HG03565 (cell line): ENCODE measurements around the gene IDH3A.
A peak's percentile ranks its signal among the peaks of the same experiment; 100 is the strongest.

ENCODE experiments used
- ATAC-seq: cut with Tn5 transposase; IDR thresholded peaks from one replicate; pipeline ENCODE4 v1.9.1; 2021; ENCODE audit warnings: mild to moderate bottlenecking, moderate library complexity; ENCODE audit not compliant: unreplicated experiment

IDH3A gene

DNA sequence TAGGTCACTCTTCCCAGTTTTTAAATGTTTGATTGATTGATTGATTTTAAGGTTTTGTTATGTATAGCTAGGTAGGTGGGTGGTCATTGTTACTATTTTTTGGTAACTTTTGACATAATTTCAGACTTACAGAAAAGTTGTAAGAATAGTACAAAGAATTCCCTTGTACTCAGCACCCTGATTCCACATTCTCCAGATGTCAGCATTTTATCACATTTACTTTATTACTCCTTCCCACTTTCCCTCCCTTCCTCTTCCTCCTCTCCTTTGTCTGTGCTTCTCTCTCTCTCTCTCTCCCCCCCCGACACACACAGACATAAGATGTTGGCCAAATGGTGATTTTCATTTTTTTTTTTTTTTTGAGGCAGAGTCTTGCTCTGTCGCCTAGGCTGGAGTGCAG, 14.8 kb downstream of the IDH3A start:
- ATAC-seq: no peak

GRCh38 chr15:78167227-78167888, 18.2 kb downstream of the IDH3A start:
- peak; percentile 61 for ATAC-seq

DNA sequence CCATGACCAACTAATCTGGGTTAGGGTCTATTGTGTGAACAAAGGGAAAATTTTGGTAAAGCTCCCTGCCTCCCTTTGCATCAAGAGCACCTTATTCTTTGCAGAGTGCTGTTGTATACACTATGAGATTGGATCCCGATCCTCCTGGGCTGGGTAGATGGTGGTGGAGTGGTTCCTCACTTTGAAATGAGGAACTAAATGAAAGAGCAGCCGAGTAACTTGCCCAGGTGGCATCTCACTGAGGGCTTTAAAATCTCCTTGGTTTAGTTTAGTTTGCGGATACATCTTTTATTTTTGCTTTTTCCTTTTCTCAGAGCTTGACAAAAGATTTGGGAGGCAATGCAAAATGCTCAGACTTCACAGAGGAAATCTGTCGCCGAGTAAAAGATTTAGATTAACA, 19.4 kb downstream of the IDH3A start:
- ATAC-seq: no peak

DNA sequence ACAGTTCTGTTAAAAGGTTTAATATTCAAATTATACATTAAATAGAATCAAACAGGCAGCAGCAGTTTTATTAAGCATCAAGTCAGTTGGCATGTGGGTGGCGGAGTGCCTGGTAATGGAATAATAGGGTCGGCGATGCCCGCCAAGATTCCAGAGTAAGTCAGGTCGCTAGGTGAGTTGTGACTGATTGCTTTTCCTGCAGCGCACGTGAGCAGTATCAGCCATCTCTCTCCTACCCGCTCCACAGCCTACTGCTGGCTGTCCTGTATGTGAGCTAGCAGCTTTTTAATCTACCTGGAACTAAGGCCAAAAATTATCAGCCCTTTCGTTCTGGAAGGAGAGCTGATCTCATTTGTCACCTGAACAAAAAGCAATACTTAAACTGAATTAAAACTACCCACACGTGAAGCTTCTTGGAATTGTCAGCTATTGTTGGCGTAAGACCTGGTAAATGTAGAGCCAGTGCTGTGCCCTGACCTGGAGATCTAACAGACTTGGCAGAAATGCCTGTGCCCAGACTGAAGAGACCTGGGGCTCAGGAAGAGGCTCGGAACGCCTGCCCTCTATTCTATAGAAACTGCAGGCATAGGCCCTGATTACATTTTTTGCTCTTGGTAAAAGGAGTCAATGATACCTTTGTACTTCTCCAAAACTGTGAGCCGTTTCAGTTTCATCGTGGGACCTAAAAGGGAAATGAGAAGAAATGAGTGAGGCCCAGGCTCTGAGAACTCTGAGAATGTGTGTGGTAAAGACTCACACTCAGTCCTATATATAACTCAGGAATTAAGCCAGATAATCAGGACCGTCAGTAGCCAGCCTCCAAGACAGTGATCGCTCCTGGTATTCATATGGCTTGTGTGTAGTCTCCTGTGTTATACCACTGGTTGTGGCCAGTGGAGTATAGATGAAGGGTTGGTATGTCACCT, 21.9 kb downstream of the IDH3A start:
- ATAC-seq: no peak

- no peak for ATAC-seq
These were observed 22.8 kb downstream of the IDH3A start for GRCh38 chr15:78171864-78172472.

DNA sequence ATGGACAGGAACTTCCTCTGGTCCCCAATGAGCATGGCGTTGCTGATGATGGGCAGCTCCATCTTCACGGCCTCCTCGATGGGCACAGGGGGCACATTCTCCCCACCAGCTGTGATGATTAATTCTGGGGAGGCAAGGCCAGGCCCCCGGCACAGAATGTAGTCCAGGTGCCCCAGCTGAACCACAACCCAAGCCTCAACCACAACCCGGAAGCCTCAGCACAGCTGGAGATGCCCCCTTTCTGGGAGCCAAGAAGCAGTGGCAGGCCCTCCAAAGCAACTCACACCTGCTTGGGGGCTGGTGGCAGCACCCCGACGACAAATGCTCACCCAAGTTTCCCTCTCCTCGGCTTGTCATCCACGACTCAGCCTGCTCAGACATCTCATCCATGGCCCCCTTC, 25.2 kb downstream of the IDH3A start:
- no peak for ATAC-seq

DNA sequence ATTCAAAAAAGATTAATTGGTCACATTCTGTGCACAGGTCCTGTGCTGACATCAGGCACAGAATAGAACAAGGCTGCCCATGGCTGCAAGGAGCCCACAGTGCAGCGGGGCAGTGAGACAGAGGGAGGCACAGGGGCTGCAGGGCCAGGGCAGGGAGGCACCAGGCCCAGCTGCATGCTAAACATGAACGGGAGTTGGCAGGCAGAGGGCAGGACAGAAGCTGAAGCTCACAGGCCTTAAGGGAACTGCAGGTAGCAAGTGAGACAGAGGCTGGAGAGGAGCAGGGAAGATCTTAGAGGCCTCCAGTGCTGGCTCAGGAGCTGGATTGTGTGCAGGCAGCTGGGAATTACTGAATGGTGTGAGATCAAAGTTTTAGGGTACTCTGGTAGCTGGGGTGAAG, 26.2 kb downstream of the IDH3A start:
- ATAC-seq: no peak

DNA sequence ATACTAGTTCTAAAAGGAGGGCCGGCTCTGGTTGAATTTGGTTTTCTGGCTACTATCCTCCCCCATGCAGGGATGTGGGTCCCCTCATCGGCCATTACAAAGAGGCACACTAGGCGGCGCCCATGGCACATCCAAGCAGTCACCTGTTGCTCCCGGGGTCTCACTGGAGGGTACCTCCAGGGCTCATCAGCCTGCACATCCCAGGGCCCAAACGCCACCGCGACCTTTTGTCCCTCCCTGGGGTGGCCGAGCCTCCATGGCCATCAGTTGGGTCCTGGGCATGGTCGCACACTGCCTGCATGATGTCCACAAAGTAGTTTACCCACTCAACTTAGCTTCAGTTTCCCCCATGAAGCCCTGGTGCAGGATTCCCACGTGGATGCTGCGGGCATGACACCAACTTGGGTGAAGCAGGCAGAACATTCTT, 28.3 kb downstream of the IDH3A start:
- ATAC-seq: no peak

DNA sequence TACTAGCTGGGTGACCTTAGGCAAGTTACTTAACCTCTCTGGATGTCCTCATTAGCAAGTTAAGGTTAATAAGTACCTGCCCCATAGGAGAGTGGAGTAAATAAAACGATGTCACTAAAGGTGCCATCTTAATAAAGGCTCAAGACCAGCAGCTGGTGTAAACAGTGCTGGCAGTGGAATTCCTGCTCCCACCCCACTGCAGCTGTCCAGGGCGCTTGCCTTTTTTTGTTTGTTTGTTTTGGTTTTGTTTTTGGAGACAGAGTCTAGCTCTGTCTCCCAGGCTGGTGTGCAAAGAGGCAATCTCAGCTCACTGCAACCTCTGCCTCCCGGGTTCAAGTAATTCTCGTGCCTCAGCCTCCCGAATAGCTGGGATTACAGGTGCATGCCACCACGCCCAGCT, 28.9 kb downstream of the IDH3A start:
- ATAC-seq: no peak

- ATAC-seq: no peak
These were observed 30.2 kb downstream of the IDH3A start for GRCh38 chr15:78179286-78179840.

GRCh38 chr15:78179906-78180305, 30.7 kb downstream of the IDH3A start:
- no peak for ATAC-seq

DNA sequence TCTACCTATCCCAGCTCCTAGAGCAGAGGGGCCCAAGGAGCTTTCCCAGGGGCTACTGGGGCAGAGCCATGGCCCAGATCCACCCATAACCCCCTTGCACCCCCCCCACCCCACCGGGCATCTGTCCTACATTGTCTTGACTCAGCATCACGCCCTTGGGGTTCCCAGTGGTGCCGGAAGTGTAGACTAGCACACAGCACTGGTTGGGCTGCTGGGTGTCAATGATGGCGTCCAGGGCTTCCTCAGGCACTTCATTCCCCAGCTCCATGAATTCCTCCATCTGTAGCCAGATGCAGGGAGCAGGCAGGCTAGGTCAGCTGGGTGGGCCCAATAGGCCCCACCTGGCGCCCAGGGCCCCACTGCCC, 33.2 kb downstream of the IDH3A start:
- ATAC-seq: no peak

DNA sequence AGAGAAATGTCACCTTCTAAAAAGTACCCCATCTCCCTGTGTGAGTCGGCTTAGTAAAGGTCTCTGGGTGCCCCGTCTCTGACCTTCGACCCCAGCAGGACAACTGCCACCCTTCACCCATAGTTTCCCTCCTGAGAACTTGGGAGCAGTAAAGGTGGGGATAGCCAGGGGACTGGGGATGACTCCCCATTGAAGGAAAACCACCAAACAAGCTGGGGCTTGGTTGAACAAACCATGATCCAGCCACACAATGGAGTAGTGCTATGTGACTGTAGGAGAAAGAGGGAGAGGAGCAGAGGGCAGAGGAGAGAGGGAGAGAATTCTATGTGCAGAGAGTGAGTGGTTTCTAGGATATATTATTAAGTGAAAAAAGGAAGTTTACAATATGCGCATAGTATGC, 33.7 kb downstream of the IDH3A start:
- ATAC-seq: no peak

DNA sequence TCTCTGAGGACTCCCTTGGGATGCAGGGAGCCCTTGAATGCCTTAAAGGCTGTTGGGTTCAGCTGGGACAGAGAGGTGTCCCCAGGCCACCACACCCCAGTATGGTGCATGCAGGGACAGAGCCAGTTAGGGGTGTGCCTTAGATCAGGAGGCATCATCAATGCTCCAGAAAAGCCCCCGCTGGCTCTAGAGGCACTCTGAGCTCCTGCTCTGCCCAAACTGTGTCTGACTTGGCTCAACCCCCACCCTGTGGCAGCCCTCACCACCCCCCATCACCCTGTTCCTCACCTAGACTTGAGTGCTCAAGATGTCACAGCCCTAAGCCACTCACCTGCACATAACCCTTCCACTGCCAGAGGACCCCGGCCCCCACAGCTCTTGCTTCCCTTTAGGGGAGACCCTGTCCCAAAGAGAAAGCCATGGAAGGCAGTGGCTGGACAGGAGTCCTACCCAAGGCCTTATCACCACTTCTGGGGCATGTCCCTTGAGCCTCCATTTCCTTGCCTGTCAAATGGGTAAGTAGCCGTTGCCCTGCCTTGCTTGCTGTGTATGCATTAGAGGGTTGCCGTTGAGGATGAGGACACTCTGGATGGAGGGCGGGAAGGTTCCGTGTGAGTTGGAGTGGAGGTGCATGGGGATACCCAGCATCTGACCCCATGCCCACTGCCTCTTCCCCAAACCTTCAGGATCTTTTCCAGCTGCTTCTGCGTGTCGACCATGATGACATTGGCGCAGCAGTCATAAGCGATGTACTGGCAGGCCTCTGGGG, 43.8 kb downstream of the IDH3A start:
- ATAC-seq: no peak

DNA sequence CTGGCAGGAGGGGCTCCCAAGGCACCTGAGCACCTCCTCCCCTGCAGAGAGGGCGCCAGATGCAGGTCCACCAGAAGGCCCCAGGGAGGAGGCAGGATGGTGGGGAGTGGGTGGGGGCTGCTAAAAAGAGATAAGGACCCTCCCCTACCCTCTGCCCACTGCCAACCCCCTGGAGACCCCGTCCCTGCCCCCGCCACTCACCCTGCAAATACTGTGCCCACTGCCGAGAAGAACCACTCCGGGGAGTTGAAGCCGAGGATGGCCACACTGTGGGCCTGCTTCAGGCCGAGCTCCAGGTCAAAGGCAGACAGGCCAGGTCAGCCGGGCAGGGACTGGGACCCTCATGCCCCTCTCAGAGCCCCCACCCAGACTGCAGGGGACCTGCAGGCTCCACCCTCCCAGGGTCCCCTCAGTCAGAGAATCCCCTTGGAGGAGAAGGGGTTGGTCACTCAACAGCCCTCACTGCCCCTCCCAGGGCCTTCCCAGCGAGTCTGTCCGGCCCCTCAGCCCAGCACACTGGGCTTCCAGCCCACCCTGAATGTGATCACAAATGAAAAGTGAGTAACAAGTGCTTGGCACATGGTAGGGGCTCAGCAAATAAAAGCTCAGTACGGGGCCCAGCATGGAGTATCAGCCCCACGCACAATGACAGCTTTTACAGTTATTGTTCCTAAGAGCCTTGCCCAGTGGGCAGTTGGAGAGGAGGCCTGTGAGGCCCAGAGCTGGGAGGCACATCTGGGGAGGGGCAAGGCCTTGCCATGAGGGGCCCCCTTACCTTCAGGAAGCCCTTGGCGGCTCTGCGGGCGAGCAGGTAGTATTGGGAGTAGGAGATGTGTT, 44.8 kb downstream of the IDH3A start:
- no peak for ATAC-seq

DNA sequence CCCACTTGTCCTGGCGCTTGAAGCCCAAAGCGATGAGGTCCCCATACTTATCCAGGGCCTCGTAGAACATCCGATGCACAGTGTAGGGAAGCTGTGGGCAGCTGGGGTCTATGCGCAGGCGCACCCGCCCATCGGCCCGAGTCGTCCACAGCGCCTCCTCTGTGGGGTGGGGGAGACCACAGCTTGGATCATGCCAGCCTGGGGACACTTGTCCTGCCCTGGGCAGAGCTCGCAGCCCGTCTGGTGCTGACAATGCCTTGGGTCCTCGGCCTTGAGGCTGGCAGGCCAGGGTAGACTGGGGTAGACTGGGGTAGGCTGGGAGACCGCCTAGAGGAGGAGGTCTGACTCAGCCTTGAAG, 45.4 kb downstream of the IDH3A start:
- ATAC-seq: no peak

DNA sequence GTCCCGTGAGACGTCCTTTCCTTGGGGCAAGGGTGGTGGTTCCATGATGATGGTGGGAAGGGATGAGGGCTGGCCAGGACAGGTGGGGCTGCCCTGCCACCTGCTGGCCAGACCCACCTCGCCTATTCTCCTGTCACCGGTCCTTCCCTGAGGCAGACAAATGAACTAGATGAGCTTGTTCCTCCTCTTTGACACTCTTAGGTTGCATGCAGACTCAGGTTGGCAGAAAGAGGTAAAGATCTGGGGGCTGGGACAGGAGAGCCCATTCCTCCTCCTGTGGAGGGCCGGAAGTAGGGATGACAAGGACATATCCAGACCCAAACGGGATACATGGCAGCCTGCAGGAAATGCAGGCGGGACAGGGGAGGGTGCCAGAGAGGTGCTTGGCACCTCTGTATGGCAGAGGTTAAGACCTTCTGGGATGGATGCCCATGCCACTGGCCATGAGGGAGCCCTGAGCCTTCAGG, 46.6 kb downstream of the IDH3A start:
- ATAC-seq: no peak

- ATAC-seq: no peak
These were observed 48.5 kb downstream of the IDH3A start for GRCh38 chr15:78197632-78198031.

DNA sequence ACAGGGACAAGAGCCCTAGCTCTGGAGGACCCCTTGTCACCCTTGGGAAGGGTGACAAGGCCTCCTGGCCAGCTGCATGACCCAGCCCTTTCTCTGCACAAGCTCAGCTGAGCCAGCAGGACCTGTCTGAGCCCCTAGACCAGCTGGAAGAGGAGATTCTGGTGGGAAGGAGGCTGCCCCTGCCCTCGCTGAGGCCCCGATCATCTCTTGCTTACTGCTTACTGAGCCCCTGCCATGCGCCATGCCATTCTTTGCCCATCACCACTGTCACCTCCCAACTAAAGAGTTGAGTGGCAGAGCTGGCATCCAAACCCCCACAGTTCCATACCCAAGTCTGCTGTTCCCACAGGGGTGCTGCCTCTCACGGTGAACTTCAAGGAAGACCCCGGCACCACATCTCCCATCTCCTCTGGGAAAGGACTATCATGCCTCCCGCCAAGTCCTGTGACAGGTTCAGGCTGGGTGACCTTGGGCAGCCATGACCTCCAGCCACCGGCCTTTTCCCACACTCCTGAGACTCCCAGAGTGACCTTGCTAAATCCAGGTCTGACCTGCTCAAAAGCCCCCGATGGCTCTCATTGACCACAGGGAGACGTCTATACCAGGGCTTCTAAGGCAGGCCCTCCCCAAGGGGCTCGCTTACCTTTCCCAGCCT, 51.2 kb downstream of the IDH3A start:
- no peak for ATAC-seq
